AG20443 (cell line): ENCODE measurements around the gene GARIN5A.

ENCODE experiments used
- DNase-seq: peaks from one replicate; pipeline ENCODE4 v3.0.0; 2012; ENCODE audit warnings: low spot score, mixed read lengths

GARIN5A gene

GRCh38 chr19:50476224-50476906 lies at the start of gene GARIN5A, which contains the start of gene EMC10:
Gene GARIN5A, minus strand, starts transcription at chr19:50476848. Its CDS starts 460 bp downstream, at chr19:50476388.
Gene EMC10, plus strand, starts transcription at chr19:50476507. Its CDS starts 38 bp downstream, at chr19:50476545.
- DNase-seq: peak; percentile 100

- DNase-seq: no peak
These were observed 46.2 kb upstream of the GARIN5A start for GRCh38 chr19:50522881-50523280.

- DNase-seq: no peak
These were observed 44.3 kb upstream of the GARIN5A start for GRCh38 chr19:50520822-50521465.

GRCh38 chr19:50519006-50519575 lies 42.4 kb upstream of the GARIN5A start:
- DNase-seq: no peak

- DNase-seq: no peak
These were observed 41.7 kb upstream of the GARIN5A start for GRCh38 chr19:50518091-50519005.

- no peak for DNase-seq
These were observed 41.0 kb upstream of the GARIN5A start for GRCh38 chr19:50517704-50518075.

- DNase-seq: no peak
These were observed 40.5 kb upstream of the GARIN5A start for GRCh38 chr19:50516964-50517703.

GRCh38 chr19:50516456-50516855 lies 39.8 kb upstream of the GARIN5A start:
- DNase-seq: no peak

GRCh38 chr19:50515168-50515561 lies 38.5 kb upstream of the GARIN5A start:
- no peak for DNase-seq

GRCh38 chr19:50514346-50515167 lies 37.9 kb upstream of the GARIN5A start:
- no peak for DNase-seq

GRCh38 chr19:50513746-50514345 lies 37.2 kb upstream of the GARIN5A start, which contains the start of gene ASPDH:
Gene ASPDH, minus strand, starts transcription at chr19:50513913. Its CDS starts 90 bp downstream, at chr19:50513823.
- no peak for DNase-seq

- DNase-seq: no peak
These were observed 36.5 kb upstream of the GARIN5A start for GRCh38 chr19:50512999-50513745.

- no peak for DNase-seq
These were observed 35.7 kb upstream of the GARIN5A start for GRCh38 chr19:50512112-50512998.

GRCh38 chr19:50511069-50511822 lies 34.6 kb upstream of the GARIN5A start, which contains the start of gene JOSD2:
Gene JOSD2, minus strand, starts transcription at chr19:50511191. Its CDS starts 760 bp downstream, at chr19:50510431.
- peak; percentile 98 for DNase-seq

GRCh38 chr19:50510700-50511068 lies 34.0 kb upstream of the GARIN5A start:
- DNase-seq: no peak

- no peak for DNase-seq
These were observed 33.5 kb upstream of the GARIN5A start for GRCh38 chr19:50510121-50510670.

GRCh38 chr19:50509366-50509765 lies 32.7 kb upstream of the GARIN5A start:
- DNase-seq: no peak
